ENCODE measurements around the gene DISP3. TPM values are rescaled to one million over a fixed set of nuclear protein-coding genes. Genes with fewer than 3 reads are reported as not detected.

DISP3 gene
- total and polyA plus RNA-seq, 2 of the 13 experiments (the other 11 are each of a cell fraction or from before 2014, with no cell fraction given): 0.08 to 0.13 TPM

DNA sequence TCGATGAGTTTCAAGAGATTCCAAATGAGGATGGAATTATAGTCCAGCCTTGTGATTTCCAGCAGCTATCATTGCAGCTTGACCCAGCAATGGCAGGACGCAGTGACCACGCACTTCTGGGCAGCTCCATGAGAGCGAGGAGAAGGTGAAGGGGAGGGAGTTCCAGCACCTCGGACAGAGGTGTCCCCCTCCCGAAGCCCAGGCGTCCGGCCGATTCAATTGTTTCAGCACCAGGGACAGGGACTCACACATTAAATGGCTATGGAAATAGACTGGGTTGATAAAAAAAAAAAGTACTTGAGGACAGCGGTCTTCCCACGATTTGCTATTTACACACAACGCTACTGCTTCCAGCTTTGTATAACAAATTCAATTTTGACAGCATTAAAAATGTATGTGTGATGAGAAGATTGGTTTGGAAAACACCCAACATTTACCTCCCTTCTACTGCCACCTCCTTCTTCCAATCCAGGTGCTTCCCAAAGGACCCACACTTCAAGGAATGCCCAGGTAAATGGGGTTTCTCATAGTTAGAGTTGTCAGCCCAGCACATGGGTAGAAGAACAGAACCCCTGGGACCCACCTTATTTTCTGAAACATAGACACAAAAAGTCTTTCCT is 71.8 kb downstream of the DISP3 start (continued):
- TF ChIP-seq, protein P1, sequence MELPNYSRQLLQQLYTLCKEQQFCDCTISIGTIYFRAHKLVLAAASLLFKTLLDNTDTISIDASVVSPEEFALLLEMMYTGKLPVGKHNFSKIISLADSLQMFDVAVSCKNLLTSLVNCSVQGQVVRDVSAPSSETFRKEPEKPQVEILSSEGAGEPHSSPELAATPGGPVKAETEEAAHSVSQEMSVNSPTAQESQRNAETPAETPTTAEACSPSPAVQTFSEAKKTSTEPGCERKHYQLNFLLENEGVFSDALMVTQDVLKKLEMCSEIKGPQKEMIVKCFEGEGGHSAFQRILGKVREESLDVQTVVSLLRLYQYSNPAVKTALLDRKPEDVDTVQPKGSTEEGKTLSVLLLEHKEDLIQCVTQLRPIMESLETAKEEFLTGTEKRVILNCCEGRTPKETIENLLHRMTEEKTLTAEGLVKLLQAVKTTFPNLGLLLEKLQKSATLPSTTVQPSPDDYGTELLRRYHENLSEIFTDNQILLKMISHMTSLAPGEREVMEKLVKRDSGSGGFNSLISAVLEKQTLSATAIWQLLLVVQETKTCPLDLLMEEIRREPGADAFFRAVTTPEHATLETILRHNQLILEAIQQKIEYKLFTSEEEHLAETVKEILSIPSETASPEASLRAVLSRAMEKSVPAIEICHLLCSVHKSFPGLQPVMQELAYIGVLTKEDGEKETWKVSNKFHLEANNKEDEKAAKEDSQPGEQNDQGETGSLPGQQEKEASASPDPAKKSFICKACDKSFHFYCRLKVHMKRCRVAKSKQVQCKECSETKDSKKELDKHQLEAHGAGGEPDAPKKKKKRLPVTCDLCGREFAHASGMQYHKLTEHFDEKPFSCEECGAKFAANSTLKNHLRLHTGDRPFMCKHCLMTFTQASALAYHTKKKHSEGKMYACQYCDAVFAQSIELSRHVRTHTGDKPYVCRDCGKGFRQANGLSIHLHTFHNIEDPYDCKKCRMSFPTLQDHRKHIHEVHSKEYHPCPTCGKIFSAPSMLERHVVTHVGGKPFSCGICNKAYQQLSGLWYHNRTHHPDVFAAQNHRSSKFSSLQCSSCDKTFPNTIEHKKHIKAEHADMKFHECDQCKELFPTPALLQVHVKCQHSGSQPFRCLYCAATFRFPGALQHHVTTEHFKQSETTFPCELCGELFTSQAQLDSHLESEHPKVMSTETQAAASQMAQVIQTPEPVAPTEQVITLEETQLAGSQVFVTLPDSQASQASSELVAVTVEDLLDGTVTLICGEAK (IDR thresholded peaks at IDR 0.05): no peak
- TF ChIP-seq, protein P1 (CRISPR knock-in tag; IDR thresholded peaks at IDR 0.05): peak; percentile 88
- TF ChIP-seq PLRG1 (conservative IDR thresholded peaks at IDR 0.05): no peak
- TF ChIP-seq, protein P2, sequence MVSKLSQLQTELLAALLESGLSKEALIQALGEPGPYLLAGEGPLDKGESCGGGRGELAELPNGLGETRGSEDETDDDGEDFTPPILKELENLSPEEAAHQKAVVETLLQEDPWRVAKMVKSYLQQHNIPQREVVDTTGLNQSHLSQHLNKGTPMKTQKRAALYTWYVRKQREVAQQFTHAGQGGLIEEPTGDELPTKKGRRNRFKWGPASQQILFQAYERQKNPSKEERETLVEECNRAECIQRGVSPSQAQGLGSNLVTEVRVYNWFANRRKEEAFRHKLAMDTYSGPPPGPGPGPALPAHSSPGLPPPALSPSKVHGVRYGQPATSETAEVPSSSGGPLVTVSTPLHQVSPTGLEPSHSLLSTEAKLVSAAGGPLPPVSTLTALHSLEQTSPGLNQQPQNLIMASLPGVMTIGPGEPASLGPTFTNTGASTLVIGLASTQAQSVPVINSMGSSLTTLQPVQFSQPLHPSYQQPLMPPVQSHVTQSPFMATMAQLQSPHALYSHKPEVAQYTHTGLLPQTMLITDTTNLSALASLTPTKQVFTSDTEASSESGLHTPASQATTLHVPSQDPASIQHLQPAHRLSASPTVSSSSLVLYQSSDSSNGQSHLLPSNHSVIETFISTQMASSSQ (IDR thresholded peaks at IDR 0.05; ENCODE audit: low read depth): no peak
- TF ChIP-seq, protein P2 (CRISPR knock-in tag; IDR thresholded peaks at IDR 0.05; ENCODE audit: borderline replicate concordance): no peak
- peak; percentile 96; the same call in 1 of the 2 replicates for TF ChIP-seq DNMT3B (CRISPR knock-in tag; conservative IDR thresholded peaks at IDR 0.05)
- TF ChIP-seq ZNF430 (CRISPR knock-in tag; IDR thresholded peaks at IDR 0.05): peak; percentile 97

Measured in HepG2 (cell line).